GM23338 (cell line): ENCODE data around the gene TM7SF3.

Experiments used
- CREB1 ChIP-seq: fragments of 250-450 bp; sonication (Bioruptor Pico); IDR thresholded peaks from 2 replicates; pipeline ENCODE4 v1.5.0; 2020; ENCODE audit warnings: low read depth, mild to moderate bottlenecking, moderate library complexity
- JUNB ChIP-seq: IDR thresholded peaks from one replicate; pipeline ENCODE4 v1.6.1; 2016; ENCODE audit warnings: antibody characterized with exemption; ENCODE audit not compliant: unreplicated experiment
- POLR2AphosphoS5 ChIP-seq: IDR thresholded peaks from 2 replicates; pipeline ENCODE4 v1.6.1; 2016; ENCODE audit warnings: antibody characterized with exemption, low read depth
- TF ChIP-seq, protein P1 (sequence below), 2 experiments: fragments of 200-600 bp in 1 of 2; sonication (generic) in 1 of 2; conservative IDR thresholded peaks; 2 replicates each; pipeline versions ENCODE4 v1.5.1 to v1.6.1; 2016 to 2017; ENCODE audit warnings: antibody characterized with exemption in 2 of 2, low read depth in 2 of 2, mild to moderate bottlenecking in 2 of 2, moderate library complexity in 1 of 2
- TF ChIP-seq, protein P2 (sequence below): IDR thresholded peaks from 2 replicates; pipeline ENCODE4 v1.6.1; 2016; ENCODE audit warnings: antibody characterized with exemption
- TF ChIP-seq, protein P3 (sequence below): IDR thresholded peaks from one replicate; pipeline ENCODE4 v1.6.1; 2018; ENCODE audit warnings: antibody characterized with exemption; ENCODE audit not compliant: unreplicated experiment

DNA sequence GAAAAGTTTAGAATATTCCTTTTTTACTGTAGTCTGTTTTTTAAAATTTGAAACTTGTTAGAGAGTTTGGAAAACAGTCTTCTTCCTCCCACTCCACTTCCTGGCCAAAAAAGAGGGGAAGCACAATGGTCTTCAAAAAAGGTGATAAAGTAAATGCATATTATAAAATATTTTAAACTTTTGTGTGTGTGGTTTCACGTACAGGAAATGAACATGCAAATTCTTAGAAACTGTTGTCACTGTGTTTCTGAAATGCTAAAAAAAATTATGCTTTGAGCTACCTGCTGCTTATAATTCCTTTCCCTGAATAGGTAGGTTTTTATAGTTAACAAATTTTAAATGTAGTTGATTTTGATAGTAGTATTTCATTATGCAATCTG is 73.0 kb downstream of the TM7SF3 start:
- TF ChIP-seq, protein P1, sequence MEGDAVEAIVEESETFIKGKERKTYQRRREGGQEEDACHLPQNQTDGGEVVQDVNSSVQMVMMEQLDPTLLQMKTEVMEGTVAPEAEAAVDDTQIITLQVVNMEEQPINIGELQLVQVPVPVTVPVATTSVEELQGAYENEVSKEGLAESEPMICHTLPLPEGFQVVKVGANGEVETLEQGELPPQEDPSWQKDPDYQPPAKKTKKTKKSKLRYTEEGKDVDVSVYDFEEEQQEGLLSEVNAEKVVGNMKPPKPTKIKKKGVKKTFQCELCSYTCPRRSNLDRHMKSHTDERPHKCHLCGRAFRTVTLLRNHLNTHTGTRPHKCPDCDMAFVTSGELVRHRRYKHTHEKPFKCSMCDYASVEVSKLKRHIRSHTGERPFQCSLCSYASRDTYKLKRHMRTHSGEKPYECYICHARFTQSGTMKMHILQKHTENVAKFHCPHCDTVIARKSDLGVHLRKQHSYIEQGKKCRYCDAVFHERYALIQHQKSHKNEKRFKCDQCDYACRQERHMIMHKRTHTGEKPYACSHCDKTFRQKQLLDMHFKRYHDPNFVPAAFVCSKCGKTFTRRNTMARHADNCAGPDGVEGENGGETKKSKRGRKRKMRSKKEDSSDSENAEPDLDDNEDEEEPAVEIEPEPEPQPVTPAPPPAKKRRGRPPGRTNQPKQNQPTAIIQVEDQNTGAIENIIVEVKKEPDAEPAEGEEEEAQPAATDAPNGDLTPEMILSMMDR (conservative IDR thresholded peaks at IDR 0.05; ENCODE audit: low read depth in 2 of 2): no peak
- TF ChIP-seq, protein P2, sequence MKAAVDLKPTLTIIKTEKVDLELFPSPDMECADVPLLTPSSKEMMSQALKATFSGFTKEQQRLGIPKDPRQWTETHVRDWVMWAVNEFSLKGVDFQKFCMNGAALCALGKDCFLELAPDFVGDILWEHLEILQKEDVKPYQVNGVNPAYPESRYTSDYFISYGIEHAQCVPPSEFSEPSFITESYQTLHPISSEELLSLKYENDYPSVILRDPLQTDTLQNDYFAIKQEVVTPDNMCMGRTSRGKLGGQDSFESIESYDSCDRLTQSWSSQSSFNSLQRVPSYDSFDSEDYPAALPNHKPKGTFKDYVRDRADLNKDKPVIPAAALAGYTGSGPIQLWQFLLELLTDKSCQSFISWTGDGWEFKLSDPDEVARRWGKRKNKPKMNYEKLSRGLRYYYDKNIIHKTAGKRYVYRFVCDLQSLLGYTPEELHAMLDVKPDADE: no peak
- TF ChIP-seq POLR2AphosphoS5 (no peak), JUNB (no peak), CREB1 (no peak)
- TF ChIP-seq, protein P3, sequence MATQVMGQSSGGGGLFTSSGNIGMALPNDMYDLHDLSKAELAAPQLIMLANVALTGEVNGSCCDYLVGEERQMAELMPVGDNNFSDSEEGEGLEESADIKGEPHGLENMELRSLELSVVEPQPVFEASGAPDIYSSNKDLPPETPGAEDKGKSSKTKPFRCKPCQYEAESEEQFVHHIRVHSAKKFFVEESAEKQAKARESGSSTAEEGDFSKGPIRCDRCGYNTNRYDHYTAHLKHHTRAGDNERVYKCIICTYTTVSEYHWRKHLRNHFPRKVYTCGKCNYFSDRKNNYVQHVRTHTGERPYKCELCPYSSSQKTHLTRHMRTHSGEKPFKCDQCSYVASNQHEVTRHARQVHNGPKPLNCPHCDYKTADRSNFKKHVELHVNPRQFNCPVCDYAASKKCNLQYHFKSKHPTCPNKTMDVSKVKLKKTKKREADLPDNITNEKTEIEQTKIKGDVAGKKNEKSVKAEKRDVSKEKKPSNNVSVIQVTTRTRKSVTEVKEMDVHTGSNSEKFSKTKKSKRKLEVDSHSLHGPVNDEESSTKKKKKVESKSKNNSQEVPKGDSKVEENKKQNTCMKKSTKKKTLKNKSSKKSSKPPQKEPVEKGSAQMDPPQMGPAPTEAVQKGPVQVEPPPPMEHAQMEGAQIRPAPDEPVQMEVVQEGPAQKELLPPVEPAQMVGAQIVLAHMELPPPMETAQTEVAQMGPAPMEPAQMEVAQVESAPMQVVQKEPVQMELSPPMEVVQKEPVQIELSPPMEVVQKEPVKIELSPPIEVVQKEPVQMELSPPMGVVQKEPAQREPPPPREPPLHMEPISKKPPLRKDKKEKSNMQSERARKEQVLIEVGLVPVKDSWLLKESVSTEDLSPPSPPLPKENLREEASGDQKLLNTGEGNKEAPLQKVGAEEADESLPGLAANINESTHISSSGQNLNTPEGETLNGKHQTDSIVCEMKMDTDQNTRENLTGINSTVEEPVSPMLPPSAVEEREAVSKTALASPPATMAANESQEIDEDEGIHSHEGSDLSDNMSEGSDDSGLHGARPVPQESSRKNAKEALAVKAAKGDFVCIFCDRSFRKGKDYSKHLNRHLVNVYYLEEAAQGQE: no peak
